H9 (cell line): ENCODE measurements around the gene TOR4A. TPM values are rescaled to one million over a fixed set of nuclear protein-coding genes. Genes with fewer than 3 reads are reported as not detected.
A peak's percentile ranks its signal among the peaks of the same experiment; 100 is the strongest.

ENCODE experiments used
- DNase-seq: peaks from one replicate; pipeline ENCODE4 v3.0.0-alpha.2; 2017
- H2AFZ ChIP-seq: one replicate; pipeline ENCODE4 v1.6.1; 2013; ENCODE audit warnings: mild to moderate bottlenecking, low read length, control low read depth, moderate library complexity
- H2AK5ac ChIP-seq: 2 replicates; pipeline ENCODE4 v1.6.1; 2013; ENCODE audit warnings: low read length, control low read depth, mixed read lengths; ENCODE audit not compliant: insufficient read length
- H2BK120ac ChIP-seq: one replicate; pipeline ENCODE4 v1.6.1; 2013; ENCODE audit warnings: low read depth, mild to moderate bottlenecking, low read length, control low read depth, inconsistent platforms; ENCODE audit not compliant: poor library complexity, severe bottlenecking
- H2BK12ac ChIP-seq: 2 replicates; pipeline ENCODE4 v1.6.1; 2013; ENCODE audit warnings: low read length, control low read depth, mixed read lengths, low read depth; ENCODE audit not compliant: insufficient read length
- H2BK15ac ChIP-seq: 2 replicates; pipeline ENCODE4 v1.6.1; 2013; ENCODE audit warnings: low read depth, low read length, control low read depth
- H2BK20ac ChIP-seq: one replicate; pipeline ENCODE4 v1.6.1; 2013; ENCODE audit warnings: low read depth, mild to moderate bottlenecking, low read length, control low read depth, inconsistent platforms; ENCODE audit not compliant: poor library complexity, severe bottlenecking
- H2BK5ac ChIP-seq: 2 replicates; pipeline ENCODE4 v1.6.1; 2013; ENCODE audit warnings: low read length, control low read depth, mixed read lengths; ENCODE audit not compliant: insufficient read length
- H3K14ac ChIP-seq: 2 replicates; pipeline ENCODE4 v1.6.1; 2013; ENCODE audit warnings: low read length, control low read depth; ENCODE audit not compliant: insufficient read depth
- H3K18ac ChIP-seq: 2 replicates; pipeline ENCODE4 v1.6.1; 2013; ENCODE audit warnings: low read depth, mild to moderate bottlenecking, mixed read lengths, low read length, control low read depth; ENCODE audit not compliant: insufficient read length
- H3K23ac ChIP-seq: 2 replicates; pipeline ENCODE4 v1.6.1; 2013; ENCODE audit warnings: low read length, control low read depth, mixed read lengths, low read depth; ENCODE audit not compliant: insufficient read length
- H3K23me2 ChIP-seq: 2 replicates; pipeline ENCODE4 v1.6.1; 2013; ENCODE audit warnings: low read depth, mild to moderate bottlenecking, mixed read lengths, low read length, control low read depth; ENCODE audit not compliant: insufficient read length, poor library complexity, severe bottlenecking
- H3K27ac ChIP-seq: 2 replicates; pipeline ENCODE4 v1.5.1; 2013; ENCODE audit warnings: low read length, control low read depth, mixed read lengths, low read depth; ENCODE audit not compliant: insufficient read length
- H3K27me3 ChIP-seq: 2 replicates; pipeline ENCODE4 v1.6.1; 2013; ENCODE audit warnings: low read length, control low read depth, inconsistent platforms; ENCODE audit not compliant: insufficient read depth
- H3K4ac ChIP-seq: 2 replicates; pipeline ENCODE4 v1.6.1; 2013; ENCODE audit warnings: low read depth, mild to moderate bottlenecking, control low read depth, inconsistent platforms, low read length, moderate library complexity
- H3K4me1 ChIP-seq: 2 replicates; pipeline ENCODE4 v1.6.1; 2013; ENCODE audit warnings: low read length, control low read depth, inconsistent platforms; ENCODE audit not compliant: insufficient read depth
- H3K4me2 ChIP-seq: 2 replicates; pipeline ENCODE4 v1.6.1; 2013; ENCODE audit warnings: low read length, control low read depth, mixed read lengths; ENCODE audit not compliant: insufficient read length, insufficient read depth
- H3K56ac ChIP-seq: 2 replicates; pipeline ENCODE4 v1.6.1; 2013; ENCODE audit warnings: low read depth, mild to moderate bottlenecking, mixed read lengths, low read length, control low read depth; ENCODE audit not compliant: insufficient read length
- H3K79me1 ChIP-seq: 2 replicates; pipeline ENCODE4 v1.6.1; 2013; ENCODE audit warnings: low read depth, mild to moderate bottlenecking, moderate library complexity, low read length, control low read depth, inconsistent platforms; ENCODE audit not compliant: insufficient read depth, poor library complexity, severe bottlenecking
- H3K79me2 ChIP-seq: 2 replicates; pipeline ENCODE4 v1.6.1; 2013; ENCODE audit warnings: low read length, control low read depth, inconsistent platforms; ENCODE audit not compliant: insufficient read depth
- H3K9ac ChIP-seq: 2 replicates; pipeline ENCODE4 v1.6.1; 2013; ENCODE audit warnings: low read length, control low read depth, mixed read lengths; ENCODE audit not compliant: insufficient read length; ENCODE audit errors: extremely low read depth
- H3K9me3 ChIP-seq: one replicate; pipeline ENCODE4 v1.6.1; 2013; ENCODE audit warnings: low read depth, low read length, inconsistent platforms; ENCODE audit not compliant: control insufficient read depth
- H3T11ph ChIP-seq: one replicate; pipeline ENCODE4 v1.6.1; 2013; ENCODE audit warnings: mild to moderate bottlenecking, low read length, control low read depth, inconsistent platforms
- H4K20me1 ChIP-seq: one replicate; pipeline ENCODE4 v1.6.1; 2013; ENCODE audit not compliant: control insufficient read depth, insufficient read length, insufficient read depth
- H4K5ac ChIP-seq: 2 replicates; pipeline ENCODE4 v1.6.1; 2013; ENCODE audit warnings: low read depth, mild to moderate bottlenecking, mixed read lengths, low read length, control low read depth; ENCODE audit not compliant: insufficient read length
- H4K8ac ChIP-seq: replicated peaks from 2 replicates; pipeline ENCODE4 v1.6.1; 2013; ENCODE audit warnings: low read length, control low read depth, mixed read lengths, low read depth; ENCODE audit not compliant: insufficient read length
- H4K91ac ChIP-seq: 2 replicates; pipeline ENCODE4 v1.6.1; 2013; ENCODE audit warnings: low read depth, mild to moderate bottlenecking, moderate library complexity, mixed read lengths, low read length, control low read depth; ENCODE audit not compliant: insufficient read length
- H3K27ac Mint-ChIP-seq, 3 experiments: 2 replicates in 2 of 3; 3 replicates in 1 of 3; pipeline ENCODE4 v1.8.0; 2020 to 2021; ENCODE audit warnings: mixed read lengths in 3 of 3, mild to moderate bottlenecking in 1 of 3, moderate library complexity in 1 of 3
- H3K27me3 Mint-ChIP-seq: 2 replicates; pipeline ENCODE4 v1.8.0; 2021; ENCODE audit warnings: low read depth, mild to moderate bottlenecking, moderate library complexity, mixed read lengths
- H3K36me3 Mint-ChIP-seq, 3 experiments: 2 replicates in 2 of 3; 3 replicates in 1 of 3; pipeline ENCODE4 v1.8.0; 2020 to 2021; ENCODE audit warnings: low read depth in 3 of 3, mixed read lengths in 3 of 3; ENCODE audit not compliant: insufficient read depth in 1 of 3
- H3K4me1 Mint-ChIP-seq, 2 experiments: 2 replicates each; pipeline ENCODE4 v1.8.0; 2020; ENCODE audit warnings: mixed read lengths in 2 of 2
- H3K4me3 Mint-ChIP-seq, 2 experiments: 2 replicates in 1 of 2; 3 replicates in 1 of 2; pipeline ENCODE4 v1.8.0; 2020 to 2021; ENCODE audit warnings: mild to moderate bottlenecking in 2 of 2, mixed read lengths in 2 of 2, moderate library complexity in 1 of 2
- H3K9me3 Mint-ChIP-seq, 2 experiments: 2 replicates in 1 of 2; 3 replicates in 1 of 2; pipeline ENCODE4 v1.8.0; 2020; ENCODE audit warnings: mild to moderate bottlenecking in 2 of 2, mixed read lengths in 2 of 2, moderate library complexity in 1 of 2
- CTCF ChIP-seq: fragments of 200-600 bp; sonication (generic); conservative IDR thresholded peaks from 3 replicates; pipeline ENCODE4 v1.8.0; 2021; ENCODE audit warnings: antibody characterized with exemption, mild to moderate bottlenecking
- WGBS: extraction: QIAGEN DNeasy Blood & Tissue Kit; methylation state at CpG from one replicate; pipeline ENCODE4 v1.1.7; 2013; ENCODE audit warnings: missing lambda C conversion rate, low lambda C conversion rate, mixed read lengths; ENCODE audit not compliant: insufficient read length; ENCODE audit errors: extremely low coverage; 5-methylcytosine and 5-hydroxymethylcytosine counted together
- long read RNA-seq: library from polyadenylated mRNA; unstranded; transcript quantifications from one replicate; pipeline ENCODE4 v2.0.0, GENCODE V29; 2020
- total RNA-seq: library from RNA; stranded (reverse); gene quantifications from 2 replicates; pipeline ENCODE4 v1.2.1, GENCODE V29; 2021

TOR4A gene
- 5.9 and 6.2 TPM in 2 replicates for total RNA-seq
- long read RNA-seq, partial matches to known transcripts, result 0 of 1 reads
- long read RNA-seq, other reads (novel, unspliced or antisense), result 1 of 1 reads

GRCh38 chr9:137277329-137278041, at the start of gene TOR4A:
TSS of gene TOR4A (plus strand) at chr9:137277726. CDS start at chr9:137278690, 964 bp downstream.
- Histone ChIP-seq H3K23me2 (peaks cover 12% of the 10 kb centered on the region), H4K5ac (no peak within 1 kb of the TSS), H2BK120ac (no peak within 1 kb of the TSS), H3K9ac (no peak within 1 kb of the TSS), H3K79me1 (no peaks in the 10 kb centered on the region), H2BK20ac (no peak within 1 kb of the TSS), H3K27ac (no peak within 1 kb of the TSS), H2BK12ac (no peak within 1 kb of the TSS), H3K18ac (peak within 1 kb of the TSS; percentile 78), H4K20me1 (no peaks in the 10 kb centered on the region), H3K79me2 (no peaks in the 10 kb centered on the region), H4K8ac (no peak within 1 kb of the TSS), H3K4me1 (no peaks in the 10 kb centered on the region), H3K9me3 (no peaks in the 10 kb centered on the region), H3K4me2 (peak within 1 kb of the TSS; percentile 10), H3K27me3 (no peaks in the 10 kb centered on the region), H2AK5ac (no peak within 1 kb of the TSS), H3K23ac (no peak within 1 kb of the TSS), H3K4ac (no peak within 1 kb of the TSS), H3K14ac (no peak within 1 kb of the TSS; the same call in 1 of the 2 replicates), H3T11ph (no peak within 1 kb of the TSS), H4K91ac (no peak within 1 kb of the TSS), H2AFZ (no peak within 1 kb of the TSS), H3K56ac (no peak within 1 kb of the TSS), H2BK15ac (no peak within 1 kb of the TSS), H2BK5ac (no peak within 1 kb of the TSS)
- peak within 1 kb of the TSS; percentile 94 to 99 (median 97) for H3K27ac Mint-ChIP-seq
- H3K9me3 Mint-ChIP-seq, result no peaks in the 10 kb centered on the region
- H3K4me3 Mint-ChIP-seq, result peak within 1 kb of the TSS; percentile 48 to 74
- DNase-seq, result peak; percentile 92
- peaks cover 20 to 29% of the 10 kb centered on the region in 2 experiments for H3K4me1 Mint-ChIP-seq
- H3K36me3 Mint-ChIP-seq, result peaks cover 0 to 10% (median 4%) of the 10 kb centered on the region in 3 experiments; a peak in 5 of 7 replicates
- peak; percentile 35; the same call in 2 of the 3 replicates for TF ChIP-seq CTCF
- H3K27me3 Mint-ChIP-seq, result peaks cover 7% of the 10 kb centered on the region
- WGBS, result no CpG with 5 or more reads among the region's 25 CpGs
